ENCODE measurements around the gene ADGRF3. TPM values are rescaled to one million over a fixed set of nuclear protein-coding genes. Genes with fewer than 3 reads are reported as not detected.

Gene ADGRF3
- total RNA-seq, 1 donor from 2014 or later = 0.04 TPM

DNA sequence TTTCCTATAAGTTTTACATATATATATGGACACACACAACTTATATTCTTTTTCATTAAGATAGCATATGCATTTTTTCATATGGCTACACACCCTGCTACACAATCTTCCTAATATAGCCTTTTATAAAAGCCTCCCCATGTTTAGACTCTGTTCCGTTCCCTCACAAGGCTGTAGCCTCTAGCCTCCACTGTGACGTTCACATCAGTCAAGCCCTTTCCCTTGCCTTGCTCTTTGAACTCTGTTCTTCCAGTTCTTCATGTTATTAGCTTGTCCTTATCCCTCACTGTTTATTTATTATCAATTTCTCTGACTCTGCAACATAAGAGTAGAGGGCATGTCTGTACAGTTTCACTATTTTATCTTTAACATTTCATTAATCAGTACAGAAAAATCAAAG is 63.0 kb downstream of the ADGRF3 start:
- Histone ChIP-seq H3K9me3 (ENCODE audit: low read depth) (no peaks in the 10 kb centered on the region), H3K4me2 (no peak overlapping the region), H3F3A (ENCODE audit: low read depth) (no peaks in the 10 kb centered on the region), H4K20me1 (ENCODE audit: low read depth) (no peaks in the 10 kb centered on the region), H3K4me1 (no peaks in the 10 kb centered on the region), H2AFZ (replicated peaks) (no peak overlapping the region), H3K27me3 (no peaks in the 10 kb centered on the region), H3K27ac (no peak overlapping the region), H3K36me3 (peaks cover 3% of the 10 kb centered on the region), H3K4me3 (no peak overlapping the region), H3K9ac (no peak overlapping the region), H3K79me2 (ENCODE audit: low read depth) (no peaks in the 10 kb centered on the region)
- Mint-ChIP-seq H3K27me3 (ENCODE audit: insufficient read depth, low read depth) (peaks cover 5% of the 10 kb centered on the region), H3K27ac (no peak overlapping the region), H3K4me1 (no peaks in the 10 kb centered on the region), H3K4me3 (no peak overlapping the region), H3K9me3 (no peaks in the 10 kb centered on the region), H3K36me3 (peaks cover 31% of the 10 kb centered on the region)
- no peak for TF ChIP-seq EZH2phosphoT487 (IDR thresholded peaks at IDR 0.05)
- no peak for TF ChIP-seq CTCF (IDR thresholded peaks at IDR 0.05)
- no peak for TF ChIP-seq EZH2 (IDR thresholded peaks at IDR 0.05)
- no peak for DNase-seq (ENCODE audit: low spot score)

DNA sequence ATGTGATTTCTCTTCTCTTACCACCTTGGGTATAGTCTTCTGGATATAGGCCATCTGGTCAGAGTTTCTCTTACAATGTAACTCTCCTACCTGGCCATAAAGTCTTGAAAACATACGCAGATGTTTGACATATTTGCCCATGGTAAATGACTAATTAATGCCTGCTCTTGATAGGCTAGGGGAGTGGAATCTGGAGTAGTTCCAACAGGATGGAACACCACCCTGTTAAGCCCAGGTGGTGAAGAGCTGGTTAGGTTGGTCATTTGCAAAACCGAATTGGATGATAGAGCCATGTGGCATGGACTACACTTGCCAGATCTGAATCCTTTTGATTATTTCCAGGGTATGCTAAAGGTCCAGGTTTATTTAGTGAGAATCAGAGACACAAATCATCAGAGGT is 65.4 kb downstream of the ADGRF3 start:
- Histone ChIP-seq H2AFZ (replicated peaks) (no peak overlapping the region), H3F3A (ENCODE audit: low read depth) (no peaks in the 10 kb centered on the region), H3K27me3 (no peaks in the 10 kb centered on the region), H3K4me2 (no peak overlapping the region), H3K79me2 (ENCODE audit: low read depth) (no peaks in the 10 kb centered on the region), H3K36me3 (peaks cover 3% of the 10 kb centered on the region), H3K9me3 (ENCODE audit: low read depth) (no peaks in the 10 kb centered on the region), H3K4me1 (no peaks in the 10 kb centered on the region), H3K27ac (no peak overlapping the region), H4K20me1 (ENCODE audit: low read depth) (no peaks in the 10 kb centered on the region), H3K4me3 (no peak overlapping the region), H3K9ac (no peak overlapping the region)
- Mint-ChIP-seq H3K4me1 (no peaks in the 10 kb centered on the region), H3K36me3 (peaks cover 32% of the 10 kb centered on the region), H3K4me3 (no peak overlapping the region), H3K27ac (no peak overlapping the region), H3K9me3 (no peaks in the 10 kb centered on the region), H3K27me3 (ENCODE audit: insufficient read depth, low read depth) (peaks cover 5% of the 10 kb centered on the region)
- DNase-seq (ENCODE audit: low spot score) = no peak
- TF ChIP-seq CTCF (IDR thresholded peaks at IDR 0.05) (no peak), EZH2phosphoT487 (IDR thresholded peaks at IDR 0.05) (no peak), EZH2 (IDR thresholded peaks at IDR 0.05) (no peak)

GRCh38 chr2:26279886-26280285 is 66.7 kb downstream of the ADGRF3 start:
- Histone ChIP-seq H3K9me3 (ENCODE audit: low read depth) (no peaks in the 10 kb centered on the region), H4K20me1 (ENCODE audit: low read depth) (no peaks in the 10 kb centered on the region), H3K4me1 (no peaks in the 10 kb centered on the region), H3K79me2 (ENCODE audit: low read depth) (no peaks in the 10 kb centered on the region), H3K4me3 (no peak overlapping the region), H3F3A (ENCODE audit: low read depth) (no peaks in the 10 kb centered on the region), H3K9ac (no peak overlapping the region), H3K36me3 (peaks cover 3% of the 10 kb centered on the region), H3K4me2 (no peak overlapping the region), H2AFZ (replicated peaks) (no peak overlapping the region), H3K27me3 (no peaks in the 10 kb centered on the region), H3K27ac (no peak overlapping the region)
- Mint-ChIP-seq H3K27me3 (ENCODE audit: insufficient read depth, low read depth) (peaks cover 5% of the 10 kb centered on the region), H3K4me3 (no peak overlapping the region), H3K27ac (no peak overlapping the region), H3K9me3 (no peaks in the 10 kb centered on the region), H3K4me1 (no peaks in the 10 kb centered on the region), H3K36me3 (peaks cover 27% of the 10 kb centered on the region)
- no peak for TF ChIP-seq CTCF (IDR thresholded peaks at IDR 0.05)
- TF ChIP-seq EZH2phosphoT487 (IDR thresholded peaks at IDR 0.05) = no peak
- no peak for TF ChIP-seq EZH2 (IDR thresholded peaks at IDR 0.05)
- DNase-seq (ENCODE audit: low spot score) = no peak
